GM12891 (cell line): Measurements from ENCODE around the gene ZNF136.

Experiments
- POLR2A ChIP-seq: IDR thresholded peaks from 2 replicates; pipeline ENCODE4 v1.6.1; 2011; ENCODE audit warnings: low read depth, low read length, control low read depth
- TAF1 ChIP-seq: IDR thresholded peaks from 2 replicates; pipeline ENCODE4 v1.6.1; 2011; ENCODE audit warnings: low read depth, low read length, control low read depth

GRCh38 chr19:12237143-12237839 lies 74.4 kb downstream of the ZNF136 start:
- no peak for TF ChIP-seq POLR2A
- no peak for TF ChIP-seq TAF1
